ENCODE results near the gene B3GAT3.

The B3GAT3 gene

DNA sequence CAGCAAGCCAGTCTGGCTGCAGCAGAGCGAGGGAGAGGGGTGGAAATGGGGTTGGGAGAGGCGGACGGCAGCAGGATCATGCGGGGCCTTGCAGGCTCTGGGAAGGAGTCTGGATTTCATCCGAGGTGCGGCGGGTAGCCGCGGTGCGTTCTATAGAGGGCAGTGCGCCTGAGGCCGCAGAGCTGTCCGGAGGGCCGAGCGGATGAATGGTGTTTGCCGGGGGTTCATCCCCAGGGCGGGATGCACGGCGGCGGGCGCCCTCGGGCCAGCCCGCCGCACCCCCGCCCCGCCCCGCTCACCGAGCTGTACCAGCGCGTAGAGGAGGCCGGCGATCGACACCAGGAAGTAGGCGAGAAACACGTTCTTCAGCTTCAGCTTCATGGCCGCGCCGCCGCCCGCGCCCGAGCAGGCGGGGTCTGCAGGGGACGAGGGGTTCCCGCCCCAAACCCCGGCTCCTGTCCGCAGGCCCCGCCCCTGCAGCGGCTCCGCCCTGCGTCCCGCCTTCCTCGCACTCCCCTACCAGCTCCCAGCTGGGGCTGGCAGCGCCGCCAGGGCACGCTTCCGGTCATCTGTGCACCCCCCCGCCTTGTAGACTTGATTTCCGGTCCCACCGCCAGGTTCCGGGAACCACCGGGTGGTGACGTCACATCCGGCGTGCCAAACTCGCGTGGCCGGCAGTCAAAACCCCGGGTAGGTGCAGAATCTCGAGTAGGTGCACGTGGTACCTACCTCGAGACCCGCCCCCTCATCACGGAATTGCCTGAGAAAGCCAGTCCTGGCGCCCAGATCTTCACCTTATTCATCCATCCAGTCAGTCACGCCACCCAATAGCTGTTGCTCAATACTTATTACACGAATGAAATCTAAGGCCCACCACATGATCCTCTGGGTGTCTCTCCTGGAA, at the start of gene B3GAT3:
TSS of gene B3GAT3 (minus strand) at position 420 of the 904 bp plus-strand sequence. CDS start at position 381, 39 bp downstream.
- H3K4me1 ChIP-seq (ENCODE audit: control insufficient read depth in 2 of 2, insufficient read depth in 2 of 2, low read length in 2 of 2) = peaks cover 13 to 18% of the 10 kb centered on the region in 2 donors
- H3K27ac ChIP-seq (ENCODE audit: low read depth in 2 of 2, low read length in 2 of 2) = peak within 1 kb of the TSS; percentile 88 to 93
- H3K4me3 ChIP-seq (ENCODE audit: low read length in 2 of 2) = peak within 1 kb of the TSS; percentile 80 to 92
- peak within 1 kb of the TSS; percentile 80 to 90 for H3K9ac ChIP-seq (ENCODE audit: low read depth in 1 of 2, low read length in 2 of 2)
- H3K36me3 ChIP-seq (ENCODE audit: control insufficient read depth in 2 of 2, insufficient read depth in 2 of 2, low read length in 2 of 2) = peaks cover 16 to 21% of the 10 kb centered on the region in 2 donors
- H3K9me3 ChIP-seq (ENCODE audit: control insufficient read depth in 2 of 2, low read length in 2 of 2) = no peaks in the 10 kb centered on the region
- H3K27me3 ChIP-seq (ENCODE audit: control insufficient read depth in 2 of 2, insufficient read depth in 2 of 2, low read length in 2 of 2) = no peaks in the 10 kb centered on the region

DNA sequence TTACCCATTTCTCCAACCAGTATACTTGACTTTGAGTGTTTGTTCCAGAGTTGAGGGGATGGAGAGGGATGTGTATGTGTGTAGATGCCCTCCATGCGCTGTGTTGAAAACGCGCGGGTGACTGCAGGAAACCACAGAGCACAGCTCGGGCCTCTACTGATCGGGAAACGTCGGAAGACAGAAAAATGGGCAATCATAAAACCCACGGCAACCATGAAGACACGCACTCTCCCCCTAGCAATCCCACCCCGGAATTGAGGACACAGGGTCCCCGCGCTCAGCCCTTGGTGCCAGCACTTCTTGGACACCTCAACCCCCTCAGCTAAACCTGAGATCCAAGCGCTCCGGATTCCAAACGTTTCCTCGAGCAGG, 49.4 kb upstream of the B3GAT3 start:
- Histone ChIP-seq H3K9me3 (ENCODE audit: control insufficient read depth in 2 of 2, low read length in 2 of 2) (no peaks in the 10 kb centered on the region), H3K9ac (ENCODE audit: low read depth in 1 of 2, low read length in 2 of 2) (peak overlapping the region; percentile 86 to 95)

DNA sequence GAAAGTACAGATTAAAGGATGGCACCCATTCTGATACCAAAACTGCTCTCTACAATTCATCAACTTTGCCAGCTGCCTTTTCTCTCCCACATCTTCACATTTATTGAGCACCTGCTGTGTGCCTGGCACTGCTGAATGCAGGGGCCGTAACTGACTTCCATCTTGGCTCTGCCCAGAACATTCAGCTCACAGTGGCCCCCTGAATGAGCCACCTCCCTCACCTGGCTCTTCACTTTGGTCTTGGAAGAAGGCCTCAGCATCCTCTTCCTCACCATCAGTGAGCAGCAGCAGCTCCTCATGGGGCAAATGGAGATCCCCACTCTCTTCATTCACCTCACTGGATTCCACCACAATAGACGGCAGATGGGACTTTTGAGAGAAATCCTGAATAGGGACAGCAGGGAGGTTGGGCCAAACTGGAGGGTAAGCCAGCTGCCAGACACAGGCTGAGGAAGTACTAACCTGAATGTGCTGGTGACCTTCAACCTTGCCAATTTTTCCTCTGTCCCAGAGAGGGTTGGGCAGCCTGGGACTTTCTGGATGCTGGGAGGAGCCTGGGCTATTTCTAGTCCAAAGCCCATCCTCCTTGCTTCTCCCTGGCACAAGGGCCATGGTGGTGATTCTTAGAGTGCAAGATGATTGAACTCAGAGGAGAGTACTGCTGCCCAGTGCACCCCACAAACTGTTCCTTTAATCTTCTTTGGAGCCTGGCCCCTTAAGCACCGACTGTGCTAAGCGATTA, 47.8 kb upstream of the B3GAT3 start:
- peak overlapping the region; percentile 26 to 36 for H3K9ac ChIP-seq (ENCODE audit: low read depth in 1 of 2, low read length in 2 of 2)
- peaks cover 34 to 39% of the 10 kb centered on the region in 2 donors for H3K4me1 ChIP-seq (ENCODE audit: control insufficient read depth in 2 of 2, insufficient read depth in 2 of 2, low read length in 2 of 2)
- H3K27me3 ChIP-seq (ENCODE audit: control insufficient read depth in 2 of 2, insufficient read depth in 2 of 2, low read length in 2 of 2) = no peaks in the 10 kb centered on the region
- H3K27ac ChIP-seq (ENCODE audit: low read depth in 2 of 2, low read length in 2 of 2) = peak overlapping the region; percentile 39 to 56
- no peak overlapping the region for H3K4me3 ChIP-seq (ENCODE audit: low read length in 2 of 2)
- no peaks in the 10 kb centered on the region for H3K9me3 ChIP-seq (ENCODE audit: control insufficient read depth in 2 of 2, low read length in 2 of 2)
- H3K36me3 ChIP-seq (ENCODE audit: control insufficient read depth in 2 of 2, insufficient read depth in 2 of 2, low read length in 2 of 2) = peaks cover 8 to 11% of the 10 kb centered on the region in 2 donors

More for the DNA sequence above, 49.4 kb upstream of the B3GAT3 start:
- Histone ChIP-seq H3K27me3 (ENCODE audit: control insufficient read depth in 2 of 2, insufficient read depth in 2 of 2, low read length in 2 of 2) (no peaks in the 10 kb centered on the region), H3K27ac (ENCODE audit: low read depth in 2 of 2, low read length in 2 of 2) (peak overlapping the region; percentile 87 to 92), H3K36me3 (ENCODE audit: control insufficient read depth in 2 of 2, insufficient read depth in 2 of 2, low read length in 2 of 2) (peaks cover 8 to 14% of the 10 kb centered on the region in 2 donors), H3K4me3 (ENCODE audit: low read length in 2 of 2) (peak overlapping the region; percentile 94 to 98), H3K4me1 (ENCODE audit: control insufficient read depth in 2 of 2, insufficient read depth in 2 of 2, low read length in 2 of 2) (peaks cover 30 to 35% of the 10 kb centered on the region in 2 donors)

DNA sequence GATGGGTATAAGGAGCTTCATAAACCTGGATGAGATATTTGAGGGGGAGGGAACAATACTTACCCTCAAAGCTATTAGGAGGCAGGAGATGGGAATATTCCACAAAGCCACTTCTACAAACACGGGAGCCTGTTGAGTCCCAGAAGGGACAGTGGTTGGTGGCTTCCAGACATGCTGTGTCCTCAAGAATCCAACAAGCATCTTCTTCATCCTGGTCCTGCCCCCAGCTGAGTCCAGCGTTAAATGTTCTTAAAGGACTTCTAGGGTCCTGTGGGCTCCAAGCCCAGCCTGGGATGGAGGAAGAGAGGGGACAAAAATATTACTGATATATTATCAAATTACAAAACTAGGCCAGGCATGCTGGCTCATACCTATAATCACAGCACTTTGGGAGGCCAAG, 45.7 kb upstream of the B3GAT3 start:
- H3K9me3 ChIP-seq (ENCODE audit: control insufficient read depth in 2 of 2, low read length in 2 of 2) = no peaks in the 10 kb centered on the region
- H3K4me1 ChIP-seq (ENCODE audit: control insufficient read depth in 2 of 2, insufficient read depth in 2 of 2, low read length in 2 of 2) = peaks cover 31 to 32% of the 10 kb centered on the region in 2 donors
- no peaks in the 10 kb centered on the region for H3K27me3 ChIP-seq (ENCODE audit: control insufficient read depth in 2 of 2, insufficient read depth in 2 of 2, low read length in 2 of 2)
- no peak overlapping the region for H3K4me3 ChIP-seq (ENCODE audit: low read length in 2 of 2)
- H3K27ac ChIP-seq (ENCODE audit: low read depth in 2 of 2, low read length in 2 of 2) = no peak overlapping the region
- H3K9ac ChIP-seq (ENCODE audit: low read depth in 1 of 2, low read length in 2 of 2) = no peak overlapping the region
- H3K36me3 ChIP-seq (ENCODE audit: control insufficient read depth in 2 of 2, insufficient read depth in 2 of 2, low read length in 2 of 2) = peaks cover 12 to 14% of the 10 kb centered on the region in 2 donors

DNA sequence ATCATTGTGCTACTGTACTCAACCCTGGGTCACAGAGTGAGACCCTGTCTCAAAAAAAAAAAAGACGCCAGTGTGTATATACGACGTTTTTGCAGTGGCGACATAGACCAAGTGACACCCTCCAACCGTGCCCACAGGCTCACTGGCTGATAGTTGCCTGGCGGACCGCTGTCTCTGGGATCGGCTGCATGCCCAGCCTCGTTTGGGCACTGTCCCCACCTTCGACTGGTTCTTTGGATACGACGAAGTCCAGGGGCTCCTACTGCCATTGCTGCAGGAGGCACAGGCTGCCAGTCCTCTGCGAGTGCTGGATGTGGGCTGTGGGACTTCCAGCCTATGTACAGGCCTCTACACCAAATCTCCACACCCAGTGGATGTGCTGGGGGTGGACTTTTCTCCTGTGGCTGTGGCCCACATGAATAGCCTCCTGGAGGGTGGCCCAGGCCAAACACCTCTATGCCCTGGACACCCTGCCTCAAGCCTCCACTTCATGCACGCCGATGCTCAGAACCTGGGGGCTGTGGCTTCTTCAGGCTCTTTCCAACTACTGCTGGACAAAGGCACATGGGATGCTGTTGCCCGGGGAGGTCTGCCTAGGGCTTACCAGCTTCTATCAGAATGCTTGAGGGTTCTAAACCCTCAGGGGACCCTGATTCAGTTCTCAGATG, 44.6 kb upstream of the B3GAT3 start:
- H3K9ac ChIP-seq (ENCODE audit: low read depth in 1 of 2, low read length in 2 of 2) = peak overlapping the region; percentile 94 to 96
- H3K27me3 ChIP-seq (ENCODE audit: control insufficient read depth in 2 of 2, insufficient read depth in 2 of 2, low read length in 2 of 2) = no peaks in the 10 kb centered on the region
- peak overlapping the region; percentile 91 to 92 for H3K27ac ChIP-seq (ENCODE audit: low read depth in 2 of 2, low read length in 2 of 2)
- H3K9me3 ChIP-seq (ENCODE audit: control insufficient read depth in 2 of 2, low read length in 2 of 2) = no peaks in the 10 kb centered on the region
- H3K4me3 ChIP-seq (ENCODE audit: low read length in 2 of 2) = peak overlapping the region; percentile 91 to 96
- peaks cover 28% of the 10 kb centered on the region in 2 donors for H3K4me1 ChIP-seq (ENCODE audit: control insufficient read depth in 2 of 2, insufficient read depth in 2 of 2, low read length in 2 of 2)
- H3K36me3 ChIP-seq (ENCODE audit: control insufficient read depth in 2 of 2, insufficient read depth in 2 of 2, low read length in 2 of 2) = peaks cover 12 to 14% of the 10 kb centered on the region in 2 donors

DNA sequence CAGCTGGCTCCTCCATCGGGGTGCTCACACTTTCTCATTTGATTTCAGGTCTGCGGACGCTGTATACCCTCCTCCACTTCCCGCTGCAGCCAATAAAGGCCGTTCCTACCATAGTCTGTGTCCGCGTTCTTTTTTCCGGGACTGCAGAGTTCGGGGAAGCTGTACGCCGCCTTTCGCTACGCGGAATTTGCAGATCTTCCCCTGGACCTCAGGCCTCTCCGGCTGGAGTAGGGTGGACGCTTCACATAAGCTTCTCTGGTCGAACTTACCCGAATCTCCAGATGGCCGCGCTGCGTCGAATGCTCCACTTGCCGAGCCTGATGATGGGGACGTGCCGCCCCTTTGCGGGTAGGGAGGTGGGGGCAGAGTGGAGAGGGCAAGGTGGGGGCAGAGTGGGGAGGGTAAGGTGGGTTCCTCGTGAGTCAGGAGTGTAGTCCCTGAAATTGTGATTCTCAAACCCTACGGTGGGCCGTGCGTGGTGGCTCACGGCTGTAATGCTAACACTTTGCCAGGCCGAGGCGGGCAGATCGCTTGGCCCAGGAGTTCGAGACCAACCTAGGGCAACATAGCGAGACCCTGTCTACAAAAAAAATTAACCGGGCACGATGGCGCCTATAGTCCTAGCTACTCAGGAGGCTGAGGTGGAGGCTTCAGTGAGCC, 43.9 kb upstream of the B3GAT3 start:
- H3K9ac ChIP-seq (ENCODE audit: low read depth in 1 of 2, low read length in 2 of 2) = peak overlapping the region; percentile 94 to 96
- no peaks in the 10 kb centered on the region for H3K27me3 ChIP-seq (ENCODE audit: control insufficient read depth in 2 of 2, insufficient read depth in 2 of 2, low read length in 2 of 2)
- peaks cover 12 to 14% of the 10 kb centered on the region in 2 donors for H3K36me3 ChIP-seq (ENCODE audit: control insufficient read depth in 2 of 2, insufficient read depth in 2 of 2, low read length in 2 of 2)
- H3K4me1 ChIP-seq (ENCODE audit: control insufficient read depth in 2 of 2, insufficient read depth in 2 of 2, low read length in 2 of 2) = peaks cover 22 to 24% of the 10 kb centered on the region in 2 donors
- peak overlapping the region; percentile 91 to 92 for H3K27ac ChIP-seq (ENCODE audit: low read depth in 2 of 2, low read length in 2 of 2)
- no peaks in the 10 kb centered on the region for H3K9me3 ChIP-seq (ENCODE audit: control insufficient read depth in 2 of 2, low read length in 2 of 2)
- peak overlapping the region; percentile 91 to 96 for H3K4me3 ChIP-seq (ENCODE audit: low read length in 2 of 2)

DNA sequence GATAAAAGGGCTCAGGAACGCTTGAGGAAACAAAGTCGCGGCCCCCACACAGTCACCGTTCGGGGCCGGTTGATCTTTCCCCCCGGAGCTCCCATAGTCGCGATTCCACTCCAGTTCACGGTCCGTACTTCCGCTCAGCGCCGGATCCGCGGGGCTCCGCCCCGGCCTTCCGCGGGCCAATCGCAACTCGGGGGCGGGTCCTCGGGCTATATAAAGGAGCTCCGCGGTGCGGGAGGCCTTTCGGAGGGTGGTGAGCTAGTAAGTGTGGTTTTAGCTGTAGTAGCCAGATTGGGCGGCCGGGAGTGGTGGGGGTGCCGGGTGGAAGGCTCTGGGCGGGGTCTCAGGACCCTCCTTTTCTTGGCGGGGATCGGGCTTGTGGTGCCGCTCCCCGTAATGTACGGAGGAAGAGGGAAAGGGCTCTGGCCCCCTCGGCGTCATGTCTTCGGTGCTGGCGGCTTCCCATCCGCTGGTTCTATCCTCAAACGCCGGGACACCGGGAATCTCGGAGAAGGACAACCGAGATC, 43.4 kb upstream of the B3GAT3 start, which contains the start of the genes C11orf98 and CSKMT:
TSS of gene C11orf98 (minus strand) at position 136 of the 524 bp plus-strand sequence. CDS start at position 95, 41 bp downstream.
TSS of gene CSKMT (plus strand) at position 238 of the 524 bp plus-strand sequence. CDS start 568 bp downstream, outside the sequence.
- Histone ChIP-seq H3K27me3 (ENCODE audit: control insufficient read depth in 2 of 2, insufficient read depth in 2 of 2, low read length in 2 of 2) (no peaks in the 10 kb centered on the region), H3K9me3 (ENCODE audit: control insufficient read depth in 2 of 2, low read length in 2 of 2) (no peaks in the 10 kb centered on the region), H3K4me1 (ENCODE audit: control insufficient read depth in 2 of 2, insufficient read depth in 2 of 2, low read length in 2 of 2) (peaks cover 21 to 22% of the 10 kb centered on the region in 2 donors), H3K27ac (ENCODE audit: low read depth in 2 of 2, low read length in 2 of 2) (peak within 1 kb of the TSS; percentile 91 to 92), H3K4me3 (ENCODE audit: low read length in 2 of 2) (peak within 1 kb of the TSS; percentile 91 to 96), H3K36me3 (ENCODE audit: control insufficient read depth in 2 of 2, insufficient read depth in 2 of 2, low read length in 2 of 2) (peaks cover 12 to 14% of the 10 kb centered on the region in 2 donors), H3K9ac (ENCODE audit: low read depth in 1 of 2, low read length in 2 of 2) (peak within 1 kb of the TSS; percentile 94 to 96)

DNA sequence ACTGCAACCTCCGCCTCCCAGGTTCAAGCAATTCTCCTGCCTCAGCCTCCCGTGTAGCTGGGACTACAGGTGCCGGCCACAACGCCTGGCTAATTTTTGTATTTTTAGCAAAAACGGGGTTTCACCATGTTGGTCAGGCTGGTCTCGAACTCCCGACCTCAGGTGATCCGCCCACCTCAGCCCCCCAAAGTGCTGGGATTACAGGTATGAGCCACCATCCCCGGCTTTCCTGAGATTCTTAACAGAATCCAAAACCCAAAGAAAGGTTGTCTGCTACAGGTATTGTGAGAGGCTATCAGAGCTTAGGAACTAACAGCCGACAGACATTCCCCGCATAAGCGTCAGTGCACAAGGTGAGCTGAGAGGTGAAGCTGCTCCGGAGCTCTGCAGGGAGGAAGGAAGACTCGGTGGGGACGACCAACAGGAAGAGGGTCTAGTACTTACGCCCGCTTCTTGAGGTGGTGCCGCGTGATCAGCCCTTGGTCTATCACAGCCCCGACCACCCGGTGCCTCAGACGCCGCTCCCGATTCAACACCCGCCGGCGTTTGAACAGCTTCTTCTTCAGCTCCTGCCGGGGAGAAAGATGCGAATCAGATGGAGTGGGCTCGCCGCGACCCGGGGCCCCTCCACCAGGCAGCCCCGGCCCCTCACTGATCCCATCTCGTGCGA, 42.8 kb upstream of the B3GAT3 start:
- H3K27me3 ChIP-seq (ENCODE audit: control insufficient read depth in 2 of 2, insufficient read depth in 2 of 2, low read length in 2 of 2) = no peaks in the 10 kb centered on the region
- peaks cover 12 to 14% of the 10 kb centered on the region in 2 donors for H3K36me3 ChIP-seq (ENCODE audit: control insufficient read depth in 2 of 2, insufficient read depth in 2 of 2, low read length in 2 of 2)
- H3K27ac ChIP-seq (ENCODE audit: low read depth in 2 of 2, low read length in 2 of 2) = peak overlapping the region; percentile 88 to 92
- peak overlapping the region; percentile 91 to 96 for H3K4me3 ChIP-seq (ENCODE audit: low read length in 2 of 2)
- H3K9me3 ChIP-seq (ENCODE audit: control insufficient read depth in 2 of 2, low read length in 2 of 2) = no peaks in the 10 kb centered on the region
- H3K4me1 ChIP-seq (ENCODE audit: control insufficient read depth in 2 of 2, insufficient read depth in 2 of 2, low read length in 2 of 2) = peaks cover 16 to 17% of the 10 kb centered on the region in 2 donors
- peak overlapping the region; percentile 90 to 96 for H3K9ac ChIP-seq (ENCODE audit: low read depth in 1 of 2, low read length in 2 of 2)

Data from mucosa of rectum (tissue), 2 donors.